Measurements from ENCODE around the gene DHPS.
A peak's percentile ranks its signal among the peaks of the same experiment; 100 is the strongest.
"Not testable (repeated sequence)": the region's sequence is repeated elsewhere in the genome, so short reads cannot be mapped to it uniquely, and the experiment has no call there.

The DHPS gene

GRCh38 chr19:12681074-12681987 lies at the start of gene DHPS:
Gene DHPS (minus strand): TSS chr19:12681880. CDS start chr19:12681766, 114 bp downstream.
- peak; percentile 99 for DNase-seq

- DNase-seq: no peak
Measured at GRCh38 chr19:12731337-12731736, 49.7 kb upstream of the DHPS start.

- no peak for DNase-seq
Measured at GRCh38 chr19:12730064-12730463, 48.4 kb upstream of the DHPS start.

GRCh38 chr19:12727745-12728433 lies 46.2 kb upstream of the DHPS start:
- no peak for DNase-seq

- no peak for DNase-seq
Measured at GRCh38 chr19:12726988-12727316, 45.3 kb upstream of the DHPS start.

GRCh38 chr19:12725612-12726011 lies 43.9 kb upstream of the DHPS start:
- DNase-seq: not testable (repeated sequence)

- DNase-seq: peak; percentile 85
Measured at GRCh38 chr19:12723641-12724426, 42.2 kb upstream of the DHPS start, which contains the start of gene TNPO2. Gene TNPO2 (minus strand): TSS chr19:12723932. CDS start chr19:12720977, 2,955 bp downstream.

- DNase-seq: no peak
Measured at GRCh38 chr19:12723381-12723640, 41.6 kb upstream of the DHPS start.

- DNase-seq: peak; percentile 98
Measured at GRCh38 chr19:12722566-12723380, 41.1 kb upstream of the DHPS start.

- peak; percentile 86 for DNase-seq
Measured at GRCh38 chr19:12721656-12722565, 40.2 kb upstream of the DHPS start.

- DNase-seq: no peak
Measured at GRCh38 chr19:12720851-12721655, 39.4 kb upstream of the DHPS start.

- no peak for DNase-seq
Measured at GRCh38 chr19:12720296-12720695, 38.6 kb upstream of the DHPS start.

GRCh38 chr19:12715929-12716328 lies 34.2 kb upstream of the DHPS start:
- no peak for DNase-seq

- DNase-seq: no peak
Measured at GRCh38 chr19:12715102-12715501, 33.4 kb upstream of the DHPS start.

GRCh38 chr19:12713304-12713703 lies 31.6 kb upstream of the DHPS start:
- not testable (repeated sequence) for DNase-seq

- not testable (repeated sequence) for DNase-seq
Measured at GRCh38 chr19:12712077-12712476, 30.4 kb upstream of the DHPS start.

GRCh38 chr19:12711187-12711586 lies 29.5 kb upstream of the DHPS start:
- no peak for DNase-seq

- DNase-seq: no peak
Measured at GRCh38 chr19:12708641-12709040, 27.0 kb upstream of the DHPS start.

GRCh38 chr19:12706332-12706718 lies 24.6 kb upstream of the DHPS start:
- DNase-seq: no peak

- no peak for DNase-seq
Measured at GRCh38 chr19:12705654-12706331, 24.1 kb upstream of the DHPS start.
